ENCODE measurements around the gene GNAI3. TPM values are rescaled to one million over a fixed set of nuclear protein-coding genes. Genes with fewer than 3 reads are reported as not detected.
A peak's percentile ranks its signal among the peaks of the same experiment; 100 is the strongest.

Gene GNAI3
- total and polyA plus RNA-seq, 2 donors (not counting 3 experiments of a cell fraction or from before 2014, with no cell fraction given), result 5.0 to 14.0 TPM

DNA sequence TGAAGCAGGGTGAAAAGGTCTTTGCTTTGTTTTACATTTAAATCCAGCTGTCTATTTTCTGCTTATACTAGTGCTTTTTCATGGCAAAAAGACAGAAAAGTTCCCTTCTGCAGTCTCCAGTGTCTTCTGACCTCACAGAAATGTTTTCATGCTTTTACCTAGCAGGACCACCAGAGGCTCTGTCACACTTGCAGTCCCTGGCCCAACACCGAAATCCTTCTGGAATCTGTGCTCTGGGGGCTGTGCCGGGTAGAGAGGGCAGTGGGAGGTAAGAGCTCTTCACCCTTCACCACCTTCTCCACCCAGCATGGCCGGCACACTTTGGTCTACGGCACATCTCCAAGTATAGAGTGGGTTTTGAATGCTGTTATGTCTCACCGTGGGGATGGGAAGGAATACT, 50.2 kb downstream of the GNAI3 start:
- H3K9me1 ChIP-seq (replicated peaks; ENCODE audit: control insufficient read depth, extremely low read depth, insufficient read depth, low read length), result no peaks in the 10 kb centered on the region
- intact Hi-C loops (cut with micrococcal nuclease), result no loop called here
- H3K27me3 ChIP-seq (ENCODE audit: control insufficient read depth in 2 of 2, insufficient read depth in 2 of 2, low read length in 2 of 2), result no peaks in the 10 kb centered on the region
- no peak for TF ChIP-seq POLR2A (IDR thresholded peaks at IDR 0.05; ENCODE audit: low read depth, low read length)
- TF ChIP-seq, protein P1, sequence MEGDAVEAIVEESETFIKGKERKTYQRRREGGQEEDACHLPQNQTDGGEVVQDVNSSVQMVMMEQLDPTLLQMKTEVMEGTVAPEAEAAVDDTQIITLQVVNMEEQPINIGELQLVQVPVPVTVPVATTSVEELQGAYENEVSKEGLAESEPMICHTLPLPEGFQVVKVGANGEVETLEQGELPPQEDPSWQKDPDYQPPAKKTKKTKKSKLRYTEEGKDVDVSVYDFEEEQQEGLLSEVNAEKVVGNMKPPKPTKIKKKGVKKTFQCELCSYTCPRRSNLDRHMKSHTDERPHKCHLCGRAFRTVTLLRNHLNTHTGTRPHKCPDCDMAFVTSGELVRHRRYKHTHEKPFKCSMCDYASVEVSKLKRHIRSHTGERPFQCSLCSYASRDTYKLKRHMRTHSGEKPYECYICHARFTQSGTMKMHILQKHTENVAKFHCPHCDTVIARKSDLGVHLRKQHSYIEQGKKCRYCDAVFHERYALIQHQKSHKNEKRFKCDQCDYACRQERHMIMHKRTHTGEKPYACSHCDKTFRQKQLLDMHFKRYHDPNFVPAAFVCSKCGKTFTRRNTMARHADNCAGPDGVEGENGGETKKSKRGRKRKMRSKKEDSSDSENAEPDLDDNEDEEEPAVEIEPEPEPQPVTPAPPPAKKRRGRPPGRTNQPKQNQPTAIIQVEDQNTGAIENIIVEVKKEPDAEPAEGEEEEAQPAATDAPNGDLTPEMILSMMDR (IDR thresholded peaks at IDR 0.05; ENCODE audit: extremely low read depth in 1 of 2, insufficient read depth in 1 of 2, low read depth in 1 of 2, low read length in 2 of 2), result peak in 1 of 2 donors; percentile 20
- H3K79me2 ChIP-seq (ENCODE audit: control insufficient read depth, insufficient read depth, low read length), result no peaks in the 10 kb centered on the region
- FAIRE-seq (no peak), DNase-seq (ENCODE audit: low read depth, low spot score) (no peak)
- dilution Hi-C loops (cut with MboI; ENCODE audit: extremely low pct_ligation_motif_present, low sequenced_read_pairs), result no loop called here
- H3K4me3 ChIP-seq (replicated peaks in 1 of 3; ENCODE audit: insufficient read depth in 1 of 3, low read depth in 1 of 3, low read length in 3 of 3), result no peak overlapping the region
- no peaks in the 10 kb centered on the region for H4K20me1 ChIP-seq (replicated peaks; ENCODE audit: control insufficient read depth, extremely low read depth, insufficient read depth, low read length)
- H3K4me1 ChIP-seq (ENCODE audit: control insufficient read depth, extremely low read depth, insufficient read depth, low read length), result peaks cover 15% of the 10 kb centered on the region
- CTCF ChIA-PET, result interaction anchor here (1.3 kb wide), 1 partner anchor 14 kb away, joined by 7 read pairs; no protein-coding TSS in a partner anchor
- H3K4me2 ChIP-seq (ENCODE audit: insufficient read depth, low read length), result no peak overlapping the region
- no peak overlapping the region for H2AFZ ChIP-seq (ENCODE audit: low read depth, low read length)
- no peak overlapping the region for H3K27ac ChIP-seq (ENCODE audit: insufficient read depth, low read depth, low read length)
- no peaks in the 10 kb centered on the region for H3K36me3 ChIP-seq (ENCODE audit: control insufficient read depth in 2 of 2, extremely low read depth in 1 of 2, insufficient read depth in 2 of 2, low read length in 2 of 2)
- POLR2A ChIA-PET, result no interaction called here
- no peaks in the 10 kb centered on the region for H3K9me3 ChIP-seq (replicated peaks; ENCODE audit: control insufficient read depth, insufficient read depth, low read length)
- no TSS peak for BruUV-seq (replicated peaks)
- no peak overlapping the region for H3K9ac ChIP-seq (replicated peaks; ENCODE audit: extremely low read depth, insufficient read depth, low read length)

DNA sequence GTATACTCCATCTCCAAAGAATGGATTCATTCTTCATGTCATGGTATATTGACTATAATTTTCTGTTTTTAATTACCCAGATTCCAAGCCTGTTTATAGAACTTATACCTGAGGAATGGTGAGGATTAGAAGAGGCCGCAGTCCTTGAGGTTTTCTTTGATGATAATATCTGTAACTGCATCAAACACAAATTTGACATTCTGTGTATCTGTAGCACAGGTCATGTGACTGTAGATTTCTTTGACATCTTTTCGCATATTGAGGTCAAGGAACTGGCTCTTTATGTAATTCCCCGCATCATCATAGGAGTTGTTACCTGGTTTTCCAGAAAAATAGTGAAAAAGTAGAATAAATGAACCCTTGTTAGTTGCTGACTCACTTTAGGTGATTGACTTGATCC, 54.8 kb downstream of the GNAI3 start:
- peaks cover 0 to 2% of the 10 kb centered on the region in 2 experiments for H3K36me3 ChIP-seq (ENCODE audit: control insufficient read depth in 2 of 2, extremely low read depth in 1 of 2, insufficient read depth in 2 of 2, low read length in 2 of 2)
- H3K9me1 ChIP-seq (replicated peaks; ENCODE audit: control insufficient read depth, extremely low read depth, insufficient read depth, low read length), result no peaks in the 10 kb centered on the region
- H3K9ac ChIP-seq (replicated peaks; ENCODE audit: extremely low read depth, insufficient read depth, low read length), result no peak overlapping the region
- TF ChIP-seq JUN (IDR thresholded peaks at IDR 0.05; ENCODE audit: borderline replicate concordance, insufficient read depth, insufficient read length, low read depth) (no peak), MYC (IDR thresholded peaks at IDR 0.05; ENCODE audit: low read depth, low read length) (no peak), POLR2A (IDR thresholded peaks at IDR 0.05; ENCODE audit: low read depth, low read length) (no peak), GATA2 (IDR thresholded peaks at IDR 0.05; ENCODE audit: insufficient read depth, insufficient read length, low read depth, low read length) (no peak), EZH2 (IDR thresholded peaks at IDR 0.05; ENCODE audit: borderline replicate concordance, low read depth, low read length, severe bottlenecking) (no peak), FOS (IDR thresholded peaks at IDR 0.05; ENCODE audit: borderline replicate concordance, insufficient read depth, low read length) (no peak), POLR2AphosphoS5 (IDR thresholded peaks at IDR 0.05; ENCODE audit: insufficient read depth, low read depth, low read length) (no peak)
- TF ChIP-seq, protein P2, sequence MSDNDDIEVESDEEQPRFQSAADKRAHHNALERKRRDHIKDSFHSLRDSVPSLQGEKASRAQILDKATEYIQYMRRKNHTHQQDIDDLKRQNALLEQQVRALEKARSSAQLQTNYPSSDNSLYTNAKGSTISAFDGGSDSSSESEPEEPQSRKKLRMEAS (IDR thresholded peaks at IDR 0.05; ENCODE audit: insufficient read depth, insufficient read length), result no peak
- TF ChIP-seq, protein P1 (IDR thresholded peaks at IDR 0.05; ENCODE audit: extremely low read depth in 1 of 2, insufficient read depth in 1 of 2, low read depth in 1 of 2, low read length in 2 of 2), result no peak
- BruUV-seq (replicated peaks), result no TSS peak
- FAIRE-seq, result no peak
- H3K4me1 ChIP-seq (ENCODE audit: control insufficient read depth, extremely low read depth, insufficient read depth, low read length), result no peaks in the 10 kb centered on the region
- no peak overlapping the region for H3K4me3 ChIP-seq (replicated peaks in 1 of 3; ENCODE audit: insufficient read depth in 1 of 3, low read depth in 1 of 3, low read length in 3 of 3)
- DNase-seq (ENCODE audit: low read depth, low spot score), result no peak
- H3K27me3 ChIP-seq (ENCODE audit: control insufficient read depth in 2 of 2, insufficient read depth in 2 of 2, low read length in 2 of 2), result no peaks in the 10 kb centered on the region
- no peaks in the 10 kb centered on the region for H3K79me2 ChIP-seq (ENCODE audit: control insufficient read depth, insufficient read depth, low read length)
- intact Hi-C loops (cut with micrococcal nuclease), result no loop called here
- H3K27ac ChIP-seq (ENCODE audit: insufficient read depth, low read depth, low read length), result no peak overlapping the region
- ChIA-PET POLR2A (no interaction called here), CTCF (no interaction called here)
- H3K9me3 ChIP-seq (replicated peaks; ENCODE audit: control insufficient read depth, insufficient read depth, low read length), result no peaks in the 10 kb centered on the region
- H4K20me1 ChIP-seq (replicated peaks; ENCODE audit: control insufficient read depth, extremely low read depth, insufficient read depth, low read length), result no peaks in the 10 kb centered on the region
- no peak overlapping the region for H3K4me2 ChIP-seq (ENCODE audit: insufficient read depth, low read length)
- dilution Hi-C loops (cut with MboI; ENCODE audit: extremely low pct_ligation_motif_present, low sequenced_read_pairs), result no loop called here
- no peak overlapping the region for H2AFZ ChIP-seq (ENCODE audit: low read depth, low read length)

All from endothelial cell of umbilical vein (primary cell).